Measurements from ENCODE around the gene ITM2B. TPM values are rescaled to one million over a fixed set of nuclear protein-coding genes. Genes with fewer than 3 reads are reported as not detected.

ITM2B gene
- polyA plus RNA-seq, 1 donor (not counting 4 experiments of a cell fraction or from before 2014, with no cell fraction given), result 401 TPM

DNA sequence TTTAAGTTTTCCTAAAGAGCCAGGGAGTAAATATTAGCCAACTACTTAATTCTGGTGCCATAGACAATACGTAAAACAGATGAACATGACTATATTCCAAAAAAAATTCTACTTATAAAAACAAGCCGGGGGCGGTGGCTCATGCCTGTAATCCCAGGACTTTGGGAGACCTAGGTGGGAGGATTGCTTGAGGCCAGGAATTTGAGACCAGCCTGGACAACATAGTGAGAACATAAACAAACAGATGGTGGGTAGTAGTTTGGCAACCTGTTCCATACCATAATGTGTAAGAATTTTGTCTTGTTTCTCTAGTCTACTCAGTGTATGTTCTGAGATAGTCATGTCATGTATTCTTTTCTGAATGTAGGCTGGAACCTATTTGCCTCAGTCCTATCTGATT lies 25.4 kb downstream of the ITM2B start:
- no peaks in the 10 kb centered on the region for H3K9me3 ChIP-seq (ENCODE audit: control insufficient read depth, low read depth, low read length)
- H3K79me2 ChIP-seq (ENCODE audit: control insufficient read depth, insufficient read depth, low read length), result peaks cover 3% of the 10 kb centered on the region
- no peak overlapping the region for H3K4me2 ChIP-seq (ENCODE audit: control insufficient read depth, extremely low read depth, insufficient read depth, low read depth, low read length)
- dilution Hi-C loops (cut with MboI; ENCODE audit: extremely low pct_ligation_motif_present, low sequenced_read_pairs), result no loop called here
- no peak for FAIRE-seq
- no peaks in the 10 kb centered on the region for H3K27me3 ChIP-seq (ENCODE audit: control insufficient read depth, extremely low read depth, insufficient read depth, low read length)
- H3K36me3 ChIP-seq (ENCODE audit: control insufficient read depth in 2 of 2, extremely low read depth in 1 of 2, insufficient read depth in 2 of 2, low read length in 2 of 2), result peaks cover 20 to 27% of the 10 kb centered on the region in 2 experiments
- no peak for DNase-seq (ENCODE audit: low read depth, low spot score)
- no peaks in the 10 kb centered on the region for H4K20me1 ChIP-seq (ENCODE audit: control insufficient read depth, extremely low read depth, insufficient read depth, low read length)
- H3K4me1 ChIP-seq (ENCODE audit: control insufficient read depth, extremely low read depth, insufficient read depth, low read length), result peaks cover 5% of the 10 kb centered on the region
- H2AFZ ChIP-seq (ENCODE audit: control insufficient read depth, low read length), result no peak overlapping the region
- no peak overlapping the region for H3K9ac ChIP-seq (ENCODE audit: control insufficient read depth, extremely low read depth, insufficient read depth, low read length)
- no peak overlapping the region for H3K4me3 ChIP-seq (ENCODE audit: control insufficient read depth in 2 of 3, extremely low read depth in 1 of 3, insufficient read depth in 2 of 3, low read depth in 1 of 3, low read length in 3 of 3)
- TF ChIP-seq EZH2 (IDR thresholded peaks at IDR 0.05; ENCODE audit: low read length), result no peak
- TF ChIP-seq, protein P1, sequence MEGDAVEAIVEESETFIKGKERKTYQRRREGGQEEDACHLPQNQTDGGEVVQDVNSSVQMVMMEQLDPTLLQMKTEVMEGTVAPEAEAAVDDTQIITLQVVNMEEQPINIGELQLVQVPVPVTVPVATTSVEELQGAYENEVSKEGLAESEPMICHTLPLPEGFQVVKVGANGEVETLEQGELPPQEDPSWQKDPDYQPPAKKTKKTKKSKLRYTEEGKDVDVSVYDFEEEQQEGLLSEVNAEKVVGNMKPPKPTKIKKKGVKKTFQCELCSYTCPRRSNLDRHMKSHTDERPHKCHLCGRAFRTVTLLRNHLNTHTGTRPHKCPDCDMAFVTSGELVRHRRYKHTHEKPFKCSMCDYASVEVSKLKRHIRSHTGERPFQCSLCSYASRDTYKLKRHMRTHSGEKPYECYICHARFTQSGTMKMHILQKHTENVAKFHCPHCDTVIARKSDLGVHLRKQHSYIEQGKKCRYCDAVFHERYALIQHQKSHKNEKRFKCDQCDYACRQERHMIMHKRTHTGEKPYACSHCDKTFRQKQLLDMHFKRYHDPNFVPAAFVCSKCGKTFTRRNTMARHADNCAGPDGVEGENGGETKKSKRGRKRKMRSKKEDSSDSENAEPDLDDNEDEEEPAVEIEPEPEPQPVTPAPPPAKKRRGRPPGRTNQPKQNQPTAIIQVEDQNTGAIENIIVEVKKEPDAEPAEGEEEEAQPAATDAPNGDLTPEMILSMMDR (optimal IDR thresholded peaks at IDR 0.05 in 1 of 3, IDR thresholded peaks at IDR 0.05 in 1 of 3, conservative IDR thresholded peaks at IDR 0.05 in 1 of 3; ENCODE audit: extremely low read depth in 1 of 3, insufficient read depth in 2 of 3, low read length in 3 of 3), result no peak
- no peaks in the 10 kb centered on the region for H3K9me1 ChIP-seq (ENCODE audit: control insufficient read depth, extremely low read depth, insufficient read depth, low read length)
- no peak overlapping the region for H3K27ac ChIP-seq (ENCODE audit: control insufficient read depth, insufficient read depth, low read length)

DNA sequence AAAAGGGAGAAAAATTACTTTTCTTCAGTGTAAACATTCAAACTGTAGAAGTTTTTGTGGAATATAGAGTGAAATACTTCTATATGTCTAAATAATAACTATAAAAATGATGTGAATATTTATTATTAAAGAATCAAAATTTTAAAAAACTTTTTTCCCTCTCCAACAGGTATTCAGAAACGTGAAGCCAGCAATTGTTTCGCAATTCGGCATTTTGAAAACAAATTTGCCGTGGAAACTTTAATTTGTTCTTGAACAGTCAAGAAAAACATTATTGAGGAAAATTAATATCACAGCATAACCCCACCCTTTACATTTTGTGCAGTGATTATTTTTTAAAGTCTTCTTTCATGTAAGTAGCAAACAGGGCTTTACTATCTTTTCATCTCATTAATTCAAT lies 28.0 kb downstream of the ITM2B start:
- Histone ChIP-seq H3K9me1 (ENCODE audit: control insufficient read depth, extremely low read depth, insufficient read depth, low read length) (no peaks in the 10 kb centered on the region), H4K20me1 (ENCODE audit: control insufficient read depth, extremely low read depth, insufficient read depth, low read length) (no peaks in the 10 kb centered on the region), H3K79me2 (ENCODE audit: control insufficient read depth, insufficient read depth, low read length) (no peaks in the 10 kb centered on the region), H3K9ac (ENCODE audit: control insufficient read depth, extremely low read depth, insufficient read depth, low read length) (no peak overlapping the region), H3K27ac (ENCODE audit: control insufficient read depth, insufficient read depth, low read length) (no peak overlapping the region), H3K9me3 (ENCODE audit: control insufficient read depth, low read depth, low read length) (no peaks in the 10 kb centered on the region), H2AFZ (ENCODE audit: control insufficient read depth, low read length) (no peak overlapping the region), H3K4me3 (ENCODE audit: control insufficient read depth in 2 of 3, extremely low read depth in 1 of 3, insufficient read depth in 2 of 3, low read depth in 1 of 3, low read length in 3 of 3) (no peak overlapping the region), H3K4me1 (ENCODE audit: control insufficient read depth, extremely low read depth, insufficient read depth, low read length) (peaks cover 6% of the 10 kb centered on the region), H3K36me3 (ENCODE audit: control insufficient read depth in 2 of 2, extremely low read depth in 1 of 2, insufficient read depth in 2 of 2, low read length in 2 of 2) (peaks cover 12 to 23% of the 10 kb centered on the region in 2 experiments), H3K27me3 (ENCODE audit: control insufficient read depth, extremely low read depth, insufficient read depth, low read length) (no peaks in the 10 kb centered on the region), H3K4me2 (ENCODE audit: control insufficient read depth, extremely low read depth, insufficient read depth, low read depth, low read length) (no peak overlapping the region)
- no peak for FAIRE-seq
- dilution Hi-C loops (cut with MboI; ENCODE audit: extremely low pct_ligation_motif_present, low sequenced_read_pairs), result no loop called here
- TF ChIP-seq, protein P1 (optimal IDR thresholded peaks at IDR 0.05 in 1 of 3, IDR thresholded peaks at IDR 0.05 in 1 of 3, conservative IDR thresholded peaks at IDR 0.05 in 1 of 3; ENCODE audit: extremely low read depth in 1 of 3, insufficient read depth in 2 of 3, low read length in 3 of 3), result no peak
- TF ChIP-seq EZH2 (IDR thresholded peaks at IDR 0.05; ENCODE audit: low read length), result no peak
- DNase-seq (ENCODE audit: low read depth, low spot score), result no peak
